Mesothelial cell of epicardium (in vitro differentiated cells): ENCODE data around the gene UBE2O. TPM values are rescaled to one million over a fixed set of nuclear protein-coding genes. Genes with fewer than 3 reads are reported as not detected.

ENCODE experiments used
- DNase-seq, 2 experiments: peaks; one replicate each; pipeline ENCODE4 v3.0.0; 2021; ENCODE audit warnings: low spot score in 2 of 2; ENCODE audit not compliant: unreplicated experiment in 2 of 2
- H3K27ac Mint-ChIP-seq: 2 replicates; pipeline ENCODE4 v1.8.0; 2021; ENCODE audit warnings: mixed read lengths
- H3K27me3 Mint-ChIP-seq: 2 replicates; pipeline ENCODE4 v1.8.0; 2021; ENCODE audit warnings: low read depth, mixed read lengths
- H3K36me3 Mint-ChIP-seq: 2 replicates; pipeline ENCODE4 v1.8.0; 2021; ENCODE audit warnings: mixed read lengths
- H3K4me1 Mint-ChIP-seq: 2 replicates; pipeline ENCODE4 v1.8.0; 2021; ENCODE audit warnings: mixed read lengths
- H3K4me3 Mint-ChIP-seq: 2 replicates; pipeline ENCODE4 v1.8.0; 2021; ENCODE audit warnings: mild to moderate bottlenecking, moderate library complexity, mixed read lengths
- H3K9me3 Mint-ChIP-seq: 2 replicates; pipeline ENCODE4 v1.8.0; 2021; ENCODE audit warnings: mixed read lengths
- CTCF ChIP-seq: fragments of 200-600 bp; sonication (generic); IDR thresholded peaks from one replicate; pipeline ENCODE4 v1.5.0; 2021; ENCODE audit warnings: antibody characterized with exemption; ENCODE audit not compliant: unreplicated experiment
- total RNA-seq: library from RNA; stranded (reverse); gene quantifications from 3 replicates; pipeline ENCODE4 v1.2.1, GENCODE V29; 2021

Gene UBE2O
- total RNA-seq, 1 donor from 2014 or later = 46.3 TPM

- Mint-ChIP-seq H3K4me1 (peaks cover 12% of the 10 kb centered on the region), H3K27ac (no peak overlapping the region), H3K9me3 (no peaks in the 10 kb centered on the region), H3K27me3 (no peaks in the 10 kb centered on the region), H3K4me3 (no peak overlapping the region), H3K36me3 (peaks cover 2% of the 10 kb centered on the region)
- DNase-seq = no peak
- no peak for TF ChIP-seq CTCF
Measured at GRCh38 chr17:76411247-76411646, 41.7 kb downstream of the UBE2O start.

GRCh38 chr17:76410328-76410965, 42.5 kb downstream of the UBE2O start:
- Mint-ChIP-seq H3K27ac (no peak overlapping the region), H3K4me3 (no peak overlapping the region), H3K27me3 (no peaks in the 10 kb centered on the region), H3K9me3 (no peaks in the 10 kb centered on the region), H3K36me3 (peaks cover 3% of the 10 kb centered on the region), H3K4me1 (peaks cover 12% of the 10 kb centered on the region)
- DNase-seq = no peak
- no peak for TF ChIP-seq CTCF

- H3K36me3 Mint-ChIP-seq = peaks cover 14% of the 10 kb centered on the region
- no peaks in the 10 kb centered on the region for H3K9me3 Mint-ChIP-seq
- no peaks in the 10 kb centered on the region for H3K4me1 Mint-ChIP-seq
- no peak overlapping the region for H3K27ac Mint-ChIP-seq
- TF ChIP-seq CTCF = peak; percentile 71
- no peaks in the 10 kb centered on the region for H3K27me3 Mint-ChIP-seq
- peak in 1 of 2 experiments; percentile 65 for DNase-seq
- H3K4me3 Mint-ChIP-seq = no peak overlapping the region
Measured at GRCh38 chr17:76408037-76408849, 44.7 kb downstream of the UBE2O start.

GRCh38 chr17:76407509-76407908, 45.4 kb downstream of the UBE2O start:
- DNase-seq = no peak
- Mint-ChIP-seq H3K9me3 (no peaks in the 10 kb centered on the region), H3K4me1 (no peaks in the 10 kb centered on the region), H3K27ac (no peak overlapping the region), H3K4me3 (no peak overlapping the region), H3K27me3 (no peaks in the 10 kb centered on the region), H3K36me3 (peaks cover 18% of the 10 kb centered on the region)
- no peak for TF ChIP-seq CTCF

GRCh38 chr17:76405967-76406647, 46.8 kb downstream of the UBE2O start:
- no peak overlapping the region for H3K4me3 Mint-ChIP-seq
- H3K27me3 Mint-ChIP-seq = no peaks in the 10 kb centered on the region
- DNase-seq = no peak
- H3K9me3 Mint-ChIP-seq = no peaks in the 10 kb centered on the region
- no peaks in the 10 kb centered on the region for H3K4me1 Mint-ChIP-seq
- no peak overlapping the region for H3K27ac Mint-ChIP-seq
- H3K36me3 Mint-ChIP-seq = peaks cover 29% of the 10 kb centered on the region
- no peak for TF ChIP-seq CTCF
